GOT3 (cell line): ENCODE measurements around the gene IFT172.
"Not testable (repeated sequence)": the region's sequence is repeated elsewhere in the genome, so short reads cannot be mapped to it uniquely, and the experiment has no call there.

Experiments
- DNase-seq: peaks from one replicate; lab custom pipeline; 2025; ENCODE audit warnings: mixed read lengths; lab: John Stamatoyannopoulos, UW

Gene IFT172

GRCh38 chr2:27428213-27428977, 61.1 kb downstream of the IFT172 start, which contains the start of gene NRBP1:
Gene NRBP1, plus strand, starts transcription at chr2:27428631. Its CDS starts 4,643 bp downstream, at chr2:27433274.
- DNase-seq = peak; percentile 82

GRCh38 chr2:27427863-27428212, 61.7 kb downstream of the IFT172 start:
- DNase-seq = no peak

- not testable (repeated sequence) for DNase-seq
Measured at GRCh38 chr2:27425039-27425438, 64.5 kb downstream of the IFT172 start.

- no peak for DNase-seq
Measured at GRCh38 chr2:27422958-27423357, 66.6 kb downstream of the IFT172 start.

- no peak for DNase-seq
Measured at GRCh38 chr2:27421660-27422250, 67.8 kb downstream of the IFT172 start.

GRCh38 chr2:27420996-27421395, 68.5 kb downstream of the IFT172 start:
- no peak for DNase-seq

- no peak for DNase-seq
Measured at GRCh38 chr2:27416151-27416550, 73.4 kb downstream of the IFT172 start.

- DNase-seq = no peak
Measured at GRCh38 chr2:27412419-27413152, 77.0 kb downstream of the IFT172 start.

GRCh38 chr2:27409321-27410073, 80.0 kb downstream of the IFT172 start, which contains the start of gene PPM1G:
Gene PPM1G, minus strand, starts transcription at chr2:27409591. Its CDS starts 169 bp downstream, at chr2:27409422.
- peak; percentile 79 for DNase-seq

GRCh38 chr2:27408601-27409320, 80.8 kb downstream of the IFT172 start:
- no peak for DNase-seq

GRCh38 chr2:27407798-27408491, 81.6 kb downstream of the IFT172 start:
- no peak for DNase-seq

- no peak for DNase-seq
Measured at GRCh38 chr2:27400348-27401135, 89.0 kb downstream of the IFT172 start.

- no peak for DNase-seq
Measured at GRCh38 chr2:27398962-27399361, 90.6 kb downstream of the IFT172 start.
